Measurements from ENCODE around the gene TTLL4.

DNA sequence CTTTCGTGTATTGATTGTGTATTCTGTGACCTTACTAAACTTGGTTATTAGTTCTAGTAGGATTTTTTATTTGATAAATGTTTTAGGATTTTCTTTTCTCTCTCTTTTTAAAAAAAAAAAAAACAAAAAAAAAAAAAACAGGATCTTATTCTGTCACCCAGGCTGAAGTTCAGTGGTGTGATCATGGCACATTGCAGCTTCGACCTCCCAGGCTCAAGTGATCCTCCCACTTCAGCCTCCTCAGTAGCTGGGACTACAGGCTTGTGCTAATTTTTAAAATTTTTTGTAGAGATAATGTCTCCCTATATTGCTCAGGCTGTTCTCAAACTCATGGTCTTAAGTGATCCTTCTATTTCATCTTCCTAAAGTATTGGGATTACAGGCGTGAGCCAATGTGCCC, 19.0 kb downstream of the TTLL4 start:
- TF ChIP-seq EP300 (IDR thresholded peaks at IDR 0.05; ENCODE audit: borderline replicate concordance in 1 of 2, low read depth in 2 of 2, low read length in 2 of 2) (no peak), POLR2A (IDR thresholded peaks at IDR 0.05; ENCODE audit: control extremely low read depth in 1 of 2, low read depth in 2 of 2, low read length in 2 of 2) (no peak), EZH2 (IDR thresholded peaks at IDR 0.05; ENCODE audit: low read depth, low read length, severe bottlenecking) (no peak), NANOG (IDR thresholded peaks at IDR 0.05; ENCODE audit: insufficient read depth, low read depth, low read length, poor library complexity, severe bottlenecking) (no peak), RAD21 (IDR thresholded peaks at IDR 0.05 in 1 of 2, conservative IDR thresholded peaks at IDR 0.05 in 1 of 2; ENCODE audit: low read depth in 2 of 2, low read length in 2 of 2) (no peak), CREB1 (IDR thresholded peaks at IDR 0.05) (no peak), USF2 (IDR thresholded peaks at IDR 0.05; ENCODE audit: low read length) (no peak), YY1 (IDR thresholded peaks at IDR 0.05; ENCODE audit: low read depth, low read length) (no peak), CEBPB (IDR thresholded peaks at IDR 0.05; ENCODE audit: low read depth, low read length) (no peak)
- TF ChIP-seq, protein P1, sequence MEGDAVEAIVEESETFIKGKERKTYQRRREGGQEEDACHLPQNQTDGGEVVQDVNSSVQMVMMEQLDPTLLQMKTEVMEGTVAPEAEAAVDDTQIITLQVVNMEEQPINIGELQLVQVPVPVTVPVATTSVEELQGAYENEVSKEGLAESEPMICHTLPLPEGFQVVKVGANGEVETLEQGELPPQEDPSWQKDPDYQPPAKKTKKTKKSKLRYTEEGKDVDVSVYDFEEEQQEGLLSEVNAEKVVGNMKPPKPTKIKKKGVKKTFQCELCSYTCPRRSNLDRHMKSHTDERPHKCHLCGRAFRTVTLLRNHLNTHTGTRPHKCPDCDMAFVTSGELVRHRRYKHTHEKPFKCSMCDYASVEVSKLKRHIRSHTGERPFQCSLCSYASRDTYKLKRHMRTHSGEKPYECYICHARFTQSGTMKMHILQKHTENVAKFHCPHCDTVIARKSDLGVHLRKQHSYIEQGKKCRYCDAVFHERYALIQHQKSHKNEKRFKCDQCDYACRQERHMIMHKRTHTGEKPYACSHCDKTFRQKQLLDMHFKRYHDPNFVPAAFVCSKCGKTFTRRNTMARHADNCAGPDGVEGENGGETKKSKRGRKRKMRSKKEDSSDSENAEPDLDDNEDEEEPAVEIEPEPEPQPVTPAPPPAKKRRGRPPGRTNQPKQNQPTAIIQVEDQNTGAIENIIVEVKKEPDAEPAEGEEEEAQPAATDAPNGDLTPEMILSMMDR (IDR thresholded peaks at IDR 0.05; ENCODE audit: control extremely low read depth in 1 of 3, insufficient read depth in 1 of 3, low read depth in 1 of 3, low read length in 3 of 3) = no peak
- TF ChIP-seq, protein P2, sequence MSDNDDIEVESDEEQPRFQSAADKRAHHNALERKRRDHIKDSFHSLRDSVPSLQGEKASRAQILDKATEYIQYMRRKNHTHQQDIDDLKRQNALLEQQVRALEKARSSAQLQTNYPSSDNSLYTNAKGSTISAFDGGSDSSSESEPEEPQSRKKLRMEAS (IDR thresholded peaks at IDR 0.05) = no peak

Data from H1 (cell line).